NCI-H460 (cell line): ENCODE results near the gene KIAA1614. TPM values are rescaled to one million over a fixed set of nuclear protein-coding genes. Genes with fewer than 3 reads are reported as not detected.

ENCODE experiments used
- DNase-seq: peaks from one replicate; pipeline ENCODE4 v3.0.0-alpha.2; 2016; ENCODE audit warnings: low read depth; ENCODE audit errors: extremely low read depth
- total RNA-seq: library from RNA; depleted of rRNA; stranded (reverse); fragments of >200 nt; shearing (Covaris generic); gene quantifications from 2 replicates; pipeline ENCODE4 v1.2.3, GENCODE V29; 2014

KIAA1614 gene
- total RNA-seq, 1 experiment from 2014 or later: 0.02 TPM

DNA sequence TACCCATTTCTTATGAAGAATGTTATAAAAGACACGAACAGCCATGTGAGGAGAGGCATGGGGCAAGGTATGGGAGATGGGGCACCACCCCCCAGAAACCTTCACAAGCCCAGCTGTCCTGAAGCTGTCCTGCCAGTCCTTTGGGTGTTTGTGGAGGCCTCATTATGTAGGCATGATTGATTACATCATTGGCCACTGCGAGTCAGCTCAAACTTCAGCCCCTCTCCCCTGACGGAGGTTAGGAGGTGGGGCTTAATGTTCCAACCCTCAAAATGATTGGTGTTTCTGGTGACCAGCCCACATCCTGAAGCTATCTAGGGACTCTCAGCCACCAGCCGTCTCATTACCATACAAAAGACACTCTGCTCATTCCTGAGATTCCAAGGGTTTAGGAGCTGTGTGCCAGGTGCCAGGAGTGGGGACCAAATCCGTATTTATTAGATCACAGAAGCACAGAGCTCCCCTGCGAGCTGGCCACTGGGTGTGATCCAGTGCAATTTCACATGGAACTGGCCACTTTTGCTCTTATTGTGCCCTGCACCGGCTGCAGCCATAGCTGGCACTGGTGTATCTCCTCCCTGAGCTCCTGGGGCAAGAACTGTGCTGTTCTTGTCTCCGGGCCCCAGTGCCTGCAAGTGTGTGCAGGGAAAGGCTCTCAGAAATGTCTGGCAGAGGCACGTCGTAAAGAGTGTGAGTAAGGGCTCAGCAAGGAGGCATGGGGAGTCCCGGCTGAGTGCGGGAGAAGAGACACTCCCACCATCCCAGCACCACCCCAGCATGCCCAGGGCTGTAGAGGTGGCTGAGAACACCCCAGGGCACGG lies 10.5 kb downstream of the KIAA1614 start:
- no peak for DNase-seq

DNA sequence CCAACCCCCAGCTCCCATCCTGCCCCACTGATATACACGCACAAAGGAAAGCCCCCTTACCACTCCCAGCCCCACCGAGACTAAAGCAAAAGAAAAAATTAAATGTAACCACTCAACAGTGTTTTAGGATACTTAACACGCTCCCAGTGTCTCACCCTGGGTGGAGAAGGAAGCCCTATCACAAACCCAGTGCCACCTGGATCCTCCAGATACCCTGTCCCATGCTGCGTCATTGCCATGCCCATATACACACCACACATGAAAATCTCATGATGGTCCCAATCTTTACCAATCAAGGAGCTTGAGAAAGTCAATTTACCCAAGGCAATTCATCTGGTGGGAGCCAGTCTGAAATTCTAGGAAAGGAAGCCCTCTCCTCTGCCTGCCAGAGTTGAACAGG lies 11.2 kb downstream of the KIAA1614 start:
- DNase-seq: no peak

GRCh38 chr1:180924939-180925338 lies 12.2 kb downstream of the KIAA1614 start:
- no peak for DNase-seq

- no peak for DNase-seq
Observed at GRCh38 chr1:180925471-180926051, 12.9 kb downstream of the KIAA1614 start.

GRCh38 chr1:180926164-180926981 lies 13.7 kb downstream of the KIAA1614 start:
- no peak for DNase-seq

- DNase-seq: no peak
Observed at GRCh38 chr1:180927348-180927747, 14.7 kb downstream of the KIAA1614 start.

GRCh38 chr1:180927841-180928240 lies 15.1 kb downstream of the KIAA1614 start:
- no peak for DNase-seq

GRCh38 chr1:180928331-180929230 lies 15.9 kb downstream of the KIAA1614 start:
- no peak for DNase-seq

DNA sequence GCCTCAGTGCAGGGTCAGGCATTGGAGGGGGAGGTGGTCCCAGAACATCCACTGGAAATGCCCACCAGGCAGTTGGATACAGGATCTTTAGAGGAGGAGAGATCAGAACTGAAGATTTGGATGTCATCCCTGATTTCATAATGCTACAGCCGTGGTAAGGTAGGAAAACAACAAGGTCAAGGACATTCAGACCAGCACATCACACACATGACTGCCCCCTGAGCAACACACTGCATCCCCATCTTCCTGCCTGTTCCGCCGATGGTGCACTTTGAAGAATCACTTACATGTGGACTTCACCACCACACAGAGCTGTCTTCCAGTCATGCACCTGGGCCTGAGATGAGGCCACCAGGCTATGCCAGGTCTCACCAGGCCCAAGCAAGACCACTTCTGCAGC lies 16.7 kb downstream of the KIAA1614 start:
- DNase-seq: no peak

DNA sequence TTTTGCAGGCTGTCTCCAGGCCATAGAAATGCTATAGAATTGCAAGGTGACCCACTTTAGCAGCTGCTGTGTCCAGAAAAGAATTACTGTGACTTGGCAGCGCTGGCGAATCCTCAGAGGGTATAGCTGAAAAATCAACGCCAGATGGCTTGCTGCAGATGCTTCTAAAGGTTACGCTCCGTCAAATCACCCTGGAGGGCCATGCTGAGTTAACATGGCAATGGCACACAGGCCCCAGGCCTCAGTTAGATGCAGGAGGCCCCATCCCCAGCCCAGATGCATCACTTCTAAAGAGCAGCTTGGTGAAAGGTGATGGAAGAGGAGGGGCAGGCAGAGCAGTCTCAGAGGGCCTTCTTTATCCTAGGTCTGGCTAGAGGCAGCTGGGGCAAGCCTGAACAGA lies 18.0 kb downstream of the KIAA1614 start:
- DNase-seq: no peak

DNA sequence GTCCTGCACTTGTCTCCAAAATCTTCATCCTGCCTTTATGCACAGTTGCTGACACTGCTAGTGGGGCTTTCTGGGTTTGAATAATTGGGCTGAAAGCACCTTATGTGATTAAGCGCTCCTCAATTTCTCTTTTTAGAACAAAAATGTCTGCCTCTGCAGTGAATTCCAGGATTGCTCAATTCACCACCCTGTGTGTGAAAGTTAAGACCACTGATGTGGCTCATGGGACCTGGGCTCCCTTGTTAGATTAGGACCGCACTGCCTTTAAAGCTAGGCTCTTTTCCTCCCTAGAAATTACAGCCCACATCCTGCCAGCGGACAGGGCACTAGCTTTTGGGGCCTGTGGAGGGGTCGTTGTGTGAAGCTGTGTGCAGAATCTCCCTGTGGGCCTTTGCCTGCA lies 18.8 kb downstream of the KIAA1614 start:
- no peak for DNase-seq

DNA sequence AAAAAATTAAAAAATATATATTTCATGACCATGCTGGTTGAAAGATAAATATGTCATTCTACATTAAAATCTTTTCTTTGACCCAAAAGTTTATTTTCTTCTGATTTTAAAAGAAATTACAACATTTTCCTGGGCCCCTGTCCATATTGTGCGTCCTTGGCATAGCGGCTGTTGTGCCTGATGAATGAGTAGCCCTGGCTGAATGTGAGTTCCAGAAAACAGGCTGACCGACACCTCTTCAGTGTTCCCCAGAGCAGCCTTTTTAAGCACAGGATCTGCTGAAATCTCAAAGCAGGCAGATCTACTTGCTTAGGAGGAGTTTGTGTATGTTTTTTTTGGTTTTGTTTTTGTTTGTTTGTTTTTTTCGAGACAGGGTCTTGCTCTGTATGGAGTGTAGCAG lies 19.7 kb downstream of the KIAA1614 start:
- no peak for DNase-seq

DNA sequence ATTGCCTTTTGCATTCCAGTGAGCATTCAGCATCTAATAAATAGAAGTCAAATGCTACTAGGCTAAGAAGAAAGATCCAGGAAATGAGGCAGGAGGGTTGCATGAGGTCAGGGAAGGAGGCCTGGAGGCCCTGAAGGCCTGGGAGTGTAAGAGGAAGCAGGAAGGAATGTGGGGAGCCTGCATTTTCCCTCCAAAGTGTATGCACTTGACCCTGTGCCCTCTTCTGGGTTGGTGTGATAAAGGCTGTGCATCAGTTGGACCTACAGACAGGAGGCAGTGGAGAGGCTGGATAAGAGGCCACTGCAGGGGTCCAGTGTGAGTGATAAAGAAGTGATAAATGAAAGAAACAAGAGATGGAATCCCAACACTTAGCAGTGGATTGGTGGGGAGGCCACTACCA lies 20.4 kb downstream of the KIAA1614 start:
- no peak for DNase-seq

GRCh38 chr1:180934563-180934962 lies 21.9 kb downstream of the KIAA1614 start:
- no peak for DNase-seq

DNA sequence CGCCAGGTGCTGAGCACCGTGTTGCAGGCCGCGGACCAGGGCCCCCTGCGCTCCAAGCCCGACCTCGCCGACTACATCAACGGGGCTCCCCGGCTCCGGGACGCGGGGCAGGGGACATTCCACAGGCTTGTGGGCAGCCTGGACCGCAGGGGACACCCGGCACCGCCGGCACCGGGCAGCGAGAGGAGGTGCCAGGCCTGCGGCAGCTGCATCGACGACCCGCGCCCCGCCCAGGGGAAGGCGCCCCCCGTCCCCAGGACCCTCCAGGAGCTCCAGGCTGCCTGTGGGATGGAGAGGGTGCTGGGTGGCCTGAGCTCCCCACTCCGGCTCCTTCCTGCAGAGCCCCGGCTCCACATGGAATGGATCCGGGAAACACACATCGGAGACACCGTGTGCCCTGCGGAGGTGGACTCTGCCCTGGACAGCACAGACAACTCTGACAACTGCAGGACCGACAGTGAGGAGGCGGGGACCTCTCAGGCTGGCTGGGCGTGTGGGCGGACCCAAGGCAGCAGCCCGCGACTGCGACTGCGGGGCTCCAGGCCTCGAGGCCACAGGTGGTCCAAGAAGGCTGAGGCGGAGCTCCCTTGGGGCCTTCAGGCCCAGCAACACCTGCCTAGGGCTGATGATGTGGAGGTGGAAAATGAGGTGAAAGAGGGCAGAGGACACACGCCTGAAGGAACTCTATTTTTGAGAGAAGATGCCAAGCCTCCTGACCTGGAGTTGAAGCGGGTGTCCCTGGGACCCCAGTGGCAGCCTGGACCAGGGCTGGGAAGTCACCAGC lies 22.8 kb downstream of the KIAA1614 start:
- DNase-seq: no peak

DNA sequence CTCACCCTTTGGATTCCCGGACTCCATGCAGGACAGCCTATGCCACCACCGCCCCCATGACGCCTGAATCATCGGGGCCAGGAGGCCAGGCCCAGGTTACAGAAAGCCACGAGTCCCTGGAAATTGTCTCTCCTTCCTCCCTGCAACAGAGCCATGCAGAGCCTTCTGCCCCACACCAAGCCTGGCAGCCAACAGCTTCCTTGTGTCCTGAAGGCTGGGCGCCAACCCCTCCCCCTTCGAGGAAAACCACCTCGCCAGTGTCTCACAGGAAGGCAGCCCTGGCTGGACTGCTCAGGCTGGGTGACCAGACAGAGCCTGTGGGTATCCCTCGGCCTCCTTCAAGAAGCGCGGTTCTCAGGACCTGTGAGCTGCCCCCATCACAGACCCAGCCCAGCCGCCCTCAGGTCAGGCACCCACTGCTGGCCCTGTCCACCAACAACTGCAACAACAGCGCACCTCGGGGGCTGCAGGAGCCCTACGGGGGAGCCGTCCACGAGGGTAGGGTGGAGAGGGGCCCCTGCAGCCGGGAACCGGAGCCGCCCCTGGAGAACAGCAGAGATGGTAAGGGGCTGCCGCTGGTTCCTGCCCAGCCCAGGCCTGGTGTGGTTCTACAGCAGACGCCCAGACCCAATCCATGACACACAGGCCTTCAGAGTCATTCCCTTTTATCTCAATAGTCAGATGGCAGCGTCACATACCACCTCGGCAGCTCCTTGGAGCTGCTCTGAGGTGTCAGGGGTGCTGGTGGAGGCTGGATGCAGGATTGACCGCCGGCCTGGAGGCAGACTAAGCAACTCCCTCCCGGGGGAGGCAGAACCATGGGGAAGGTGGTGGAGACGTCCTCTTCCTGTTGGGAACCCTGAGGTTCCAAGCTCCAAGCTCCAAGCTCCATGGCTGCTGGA lies 23.7 kb downstream of the KIAA1614 start:
- no peak for DNase-seq

DNA sequence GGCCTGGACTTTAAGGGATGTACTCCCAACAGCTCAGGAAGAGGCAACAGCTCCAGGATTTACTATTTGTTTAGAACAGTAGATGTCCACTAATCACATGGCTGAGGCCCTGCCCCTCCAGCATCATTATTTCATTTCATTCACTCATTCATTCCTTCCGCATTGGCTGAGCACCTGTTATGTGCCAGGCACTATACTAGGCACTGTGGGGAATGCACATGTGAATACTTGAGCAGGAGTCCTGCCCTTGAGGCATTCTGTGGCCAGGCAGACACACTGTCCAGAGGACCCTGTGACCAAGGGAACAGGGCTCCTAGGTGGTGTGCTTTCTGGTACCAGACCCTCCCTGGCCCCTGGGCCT lies 24.3 kb downstream of the KIAA1614 start:
- no peak for DNase-seq

DNA sequence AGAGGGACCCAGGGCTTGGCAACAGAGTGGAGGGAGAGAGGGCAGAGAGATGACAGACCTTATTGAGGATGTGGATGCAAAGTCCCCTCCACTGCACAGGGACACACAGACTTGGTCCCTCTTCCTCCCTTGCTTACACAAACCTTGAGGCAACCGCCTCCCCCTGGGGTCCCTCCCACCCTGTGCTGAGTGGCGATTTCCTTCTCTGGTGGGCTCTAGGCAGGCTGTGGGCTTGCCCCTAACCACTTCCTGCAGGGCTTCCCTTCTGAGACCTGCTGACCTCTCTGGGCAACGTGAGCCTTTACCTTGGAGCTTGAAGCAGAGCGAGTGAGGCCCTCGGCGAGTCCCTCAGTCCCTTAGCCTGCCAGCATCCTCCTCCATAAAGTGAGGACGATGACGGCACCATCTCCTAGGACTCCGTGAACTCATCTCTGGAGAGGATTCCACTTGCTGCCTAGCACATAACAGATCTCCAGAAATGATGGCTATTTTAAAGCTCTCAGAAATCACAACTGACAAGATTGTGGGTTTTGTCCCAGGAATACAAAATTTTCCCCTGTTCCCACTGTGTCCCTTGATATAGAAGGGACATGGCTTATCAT lies 25.0 kb downstream of the KIAA1614 start:
- no peak for DNase-seq
